Measurements from ENCODE around the gene MRPL55.

GRCh38 chr1:228117335-228117734, 8.2 kb upstream of the MRPL55 start:
- TF ChIP-seq ARNTL (CRISPR knock-in tag; IDR thresholded peaks at IDR 0.05; ENCODE audit: borderline replicate concordance, low read depth) (no peak), OSR1 (CRISPR knock-in tag; IDR thresholded peaks at IDR 0.05) (no peak), GLIS3 (CRISPR knock-in tag; IDR thresholded peaks at IDR 0.05) (no peak), CSRNP3 (CRISPR knock-in tag; IDR thresholded peaks at IDR 0.05) (no peak), ZNF565 (CRISPR knock-in tag; conservative IDR thresholded peaks at IDR 0.05; ENCODE audit: low read depth) (no peak), ZNF70 (CRISPR knock-in tag; IDR thresholded peaks at IDR 0.05) (no peak), ZC3H10 (CRISPR knock-in tag; IDR thresholded peaks at IDR 0.05) (no peak)
- TF ChIP-seq, protein P1, sequence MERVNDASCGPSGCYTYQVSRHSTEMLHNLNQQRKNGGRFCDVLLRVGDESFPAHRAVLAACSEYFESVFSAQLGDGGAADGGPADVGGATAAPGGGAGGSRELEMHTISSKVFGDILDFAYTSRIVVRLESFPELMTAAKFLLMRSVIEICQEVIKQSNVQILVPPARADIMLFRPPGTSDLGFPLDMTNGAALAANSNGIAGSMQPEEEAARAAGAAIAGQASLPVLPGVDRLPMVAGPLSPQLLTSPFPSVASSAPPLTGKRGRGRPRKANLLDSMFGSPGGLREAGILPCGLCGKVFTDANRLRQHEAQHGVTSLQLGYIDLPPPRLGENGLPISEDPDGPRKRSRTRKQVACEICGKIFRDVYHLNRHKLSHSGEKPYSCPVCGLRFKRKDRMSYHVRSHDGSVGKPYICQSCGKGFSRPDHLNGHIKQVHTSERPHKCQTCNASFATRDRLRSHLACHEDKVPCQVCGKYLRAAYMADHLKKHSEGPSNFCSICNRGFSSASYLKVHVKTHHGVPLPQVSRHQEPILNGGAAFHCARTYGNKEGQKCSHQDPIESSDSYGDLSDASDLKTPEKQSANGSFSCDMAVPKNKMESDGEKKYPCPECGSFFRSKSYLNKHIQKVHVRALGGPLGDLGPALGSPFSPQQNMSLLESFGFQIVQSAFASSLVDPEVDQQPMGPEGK (CRISPR knock-in tag; IDR thresholded peaks at IDR 0.05; ENCODE audit: borderline replicate concordance): no peak

Measured in SK-N-SH treated with all-trans-retinoic acid at 6 μM for 48 hours (cell line).